ENCODE results near the gene FBXO8. TPM values are rescaled to one million over a fixed set of nuclear protein-coding genes. Genes with fewer than 3 reads are reported as not detected.

FBXO8 gene
- total RNA-seq, 1 experiment from 2014 or later, result 8.2 TPM

GRCh38 chr4:174228988-174229387, 54.5 kb downstream of the FBXO8 start:
- CTCF ChIA-PET, result no interaction called here
- H3K27me3 ChIP-seq (ENCODE audit: low read length), result no peaks in the 10 kb centered on the region
- no peak overlapping the region for H3K27ac ChIP-seq (ENCODE audit: low read length)
- BruUV-seq (replicated peaks), result no TSS peak
- no peaks in the 10 kb centered on the region for H3K9me2 ChIP-seq (replicated peaks; ENCODE audit: low read length)
- no peaks in the 10 kb centered on the region for H3K79me2 ChIP-seq (ENCODE audit: low read length)
- POLR2A ChIA-PET (ENCODE audit: unreplicated experiment), result no interaction called here
- DNase-seq, result no peak
- no peak overlapping the region for H3K4me2 ChIP-seq (ENCODE audit: low read length)
- no peak for ATAC-seq
- no peaks in the 10 kb centered on the region for H3K9me3 ChIP-seq (ENCODE audit: low read length)
- H3F3A ChIP-seq (ENCODE audit: low read length, unreplicated experiment), result no peaks in the 10 kb centered on the region
- H3K4me3 ChIP-seq (ENCODE audit: low read length), result no peak overlapping the region
- no peak overlapping the region for H2AFZ ChIP-seq (ENCODE audit: low read length)
- intact Hi-C loops (cut with micrococcal nuclease), result loop anchor here (10.0 kb wide), 1 partner anchor 486 kb away; no protein-coding TSS in a partner anchor
- no peak overlapping the region for H3K9ac ChIP-seq (ENCODE audit: low read length)
- no peaks in the 10 kb centered on the region for H3K36me3 ChIP-seq (ENCODE audit: low read depth, low read length)
- no peaks in the 10 kb centered on the region for H4K20me1 ChIP-seq (ENCODE audit: low read length)
- TF ChIP-seq EZH2 (IDR thresholded peaks at IDR 0.05; ENCODE audit: low read length, unreplicated experiment) (no peak), CTCF (conservative IDR thresholded peaks at IDR 0.05; ENCODE audit: low read depth, low read length) (no peak), EZH2phosphoT487 (IDR thresholded peaks at IDR 0.05; ENCODE audit: borderline replicate concordance, low read length) (no peak)
- no peaks in the 10 kb centered on the region for H3K4me1 ChIP-seq (ENCODE audit: insufficient read depth, low read length)

GRCh38 chr4:174225349-174226049, 58.0 kb downstream of the FBXO8 start:
- H3K9me3 ChIP-seq (ENCODE audit: low read length), result no peaks in the 10 kb centered on the region
- H3K9ac ChIP-seq (ENCODE audit: low read length), result no peak overlapping the region
- TF ChIP-seq CTCF (conservative IDR thresholded peaks at IDR 0.05; ENCODE audit: low read depth, low read length) (no peak), EZH2phosphoT487 (IDR thresholded peaks at IDR 0.05; ENCODE audit: borderline replicate concordance, low read length) (no peak), EZH2 (IDR thresholded peaks at IDR 0.05; ENCODE audit: low read length, unreplicated experiment) (no peak)
- no peak for ATAC-seq
- H3K4me3 ChIP-seq (ENCODE audit: low read length), result no peak overlapping the region
- H3K27ac ChIP-seq (ENCODE audit: low read length), result no peak overlapping the region
- no peaks in the 10 kb centered on the region for H3K27me3 ChIP-seq (ENCODE audit: low read length)
- H3K9me2 ChIP-seq (replicated peaks; ENCODE audit: low read length), result no peaks in the 10 kb centered on the region
- no peaks in the 10 kb centered on the region for H3K4me1 ChIP-seq (ENCODE audit: insufficient read depth, low read length)
- no peaks in the 10 kb centered on the region for H4K20me1 ChIP-seq (ENCODE audit: low read length)
- no peaks in the 10 kb centered on the region for H3F3A ChIP-seq (ENCODE audit: low read length, unreplicated experiment)
- DNase-seq, result no peak
- H3K79me2 ChIP-seq (ENCODE audit: low read length), result no peaks in the 10 kb centered on the region
- no peak overlapping the region for H3K4me2 ChIP-seq (ENCODE audit: low read length)
- BruUV-seq (replicated peaks), result no TSS peak
- H3K36me3 ChIP-seq (ENCODE audit: low read depth, low read length), result no peaks in the 10 kb centered on the region
- POLR2A ChIA-PET (ENCODE audit: unreplicated experiment), result no interaction called here
- H2AFZ ChIP-seq (ENCODE audit: low read length), result no peak overlapping the region
- intact Hi-C loops (cut with micrococcal nuclease), result loop anchor here (10.0 kb wide), 1 partner anchor 489 kb away; no protein-coding TSS in a partner anchor
- CTCF ChIA-PET, result no interaction called here

GRCh38 chr4:174224550-174224949, 58.9 kb downstream of the FBXO8 start:
- no TSS peak for BruUV-seq (replicated peaks)
- POLR2A ChIA-PET (ENCODE audit: unreplicated experiment), result no interaction called here
- intact Hi-C loops (cut with micrococcal nuclease), result loop anchor here (10.0 kb wide), 1 partner anchor 490 kb away; no protein-coding TSS in a partner anchor

More at GRCh38 chr4:174224550-174224949, 58.9 kb downstream of the FBXO8 start:
- Histone ChIP-seq H3K9ac (ENCODE audit: low read length) (no peak overlapping the region), H3K4me1 (ENCODE audit: insufficient read depth, low read length) (no peaks in the 10 kb centered on the region), H4K20me1 (ENCODE audit: low read length) (no peaks in the 10 kb centered on the region), H3K4me3 (ENCODE audit: low read length) (no peak overlapping the region), H3K9me3 (ENCODE audit: low read length) (no peaks in the 10 kb centered on the region), H3K4me2 (ENCODE audit: low read length) (no peak overlapping the region), H3K27ac (ENCODE audit: low read length) (no peak overlapping the region), H3F3A (ENCODE audit: low read length, unreplicated experiment) (no peaks in the 10 kb centered on the region), H3K36me3 (ENCODE audit: low read depth, low read length) (no peaks in the 10 kb centered on the region), H2AFZ (ENCODE audit: low read length) (no peak overlapping the region), H3K27me3 (ENCODE audit: low read length) (no peaks in the 10 kb centered on the region), H3K9me2 (replicated peaks; ENCODE audit: low read length) (no peaks in the 10 kb centered on the region), H3K79me2 (ENCODE audit: low read length) (no peaks in the 10 kb centered on the region)
- ATAC-seq (no peak), DNase-seq (no peak)
- TF ChIP-seq EZH2 (IDR thresholded peaks at IDR 0.05; ENCODE audit: low read length, unreplicated experiment) (no peak), EZH2phosphoT487 (IDR thresholded peaks at IDR 0.05; ENCODE audit: borderline replicate concordance, low read length) (no peak), CTCF (conservative IDR thresholded peaks at IDR 0.05; ENCODE audit: low read depth, low read length) (no peak)
- CTCF ChIA-PET, result no interaction called here

All from PC-3 (cell line).